Skeletal muscle satellite cell (primary cell): Measurements from ENCODE around the gene POLN.

ENCODE experiments used
- H3K27me3 ChIP-seq: 2 replicates; pipeline ENCODE4 v1.7.0; 2013; ENCODE audit warnings: low read length; ENCODE audit not compliant: control insufficient read depth, insufficient read depth
- H3K36me3 ChIP-seq: 2 replicates; pipeline ENCODE4 v1.7.0; 2013; ENCODE audit warnings: mild to moderate bottlenecking, control low read depth, low read length; ENCODE audit not compliant: insufficient read depth
- H3K4me1 ChIP-seq: 2 replicates; pipeline ENCODE4 v1.7.0; 2013; ENCODE audit warnings: low read length; ENCODE audit not compliant: control insufficient read depth, insufficient read depth
- H3K4me2 ChIP-seq: 2 replicates; pipeline ENCODE4 v1.7.0; 2013; ENCODE audit warnings: mild to moderate bottlenecking, low read length
- H3K4me3 ChIP-seq: 2 replicates; pipeline ENCODE4 v1.7.0; 2013; ENCODE audit warnings: low read length
- H3K9ac ChIP-seq: 2 replicates; pipeline ENCODE4 v1.7.0; 2013; ENCODE audit warnings: mild to moderate bottlenecking, low read depth, low read length, moderate library complexity
- H3K9me3 ChIP-seq: replicated peaks from 2 replicates; pipeline ENCODE4 v1.7.0; 2013; ENCODE audit warnings: mild to moderate bottlenecking, control low read depth, low read length

Gene POLN

DNA sequence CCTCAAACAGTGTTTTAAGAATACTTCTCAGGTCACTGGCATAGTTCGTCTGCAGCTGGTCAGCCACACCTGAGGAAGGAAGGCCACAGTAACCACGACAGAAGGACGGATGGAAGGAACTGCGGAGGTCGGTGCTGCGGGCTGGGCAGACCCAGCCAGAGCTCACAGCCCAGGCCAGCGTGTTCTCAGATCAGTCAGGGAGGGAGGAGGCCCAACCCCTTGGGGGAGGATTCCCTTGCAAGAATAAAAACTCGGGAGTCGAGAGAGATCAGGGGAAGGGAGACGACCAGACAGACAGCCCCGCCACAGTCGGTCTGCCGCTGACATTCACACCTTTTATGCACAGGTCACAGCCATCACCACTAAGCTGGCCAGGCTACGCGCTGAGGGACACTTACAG, 31.3 kb upstream of the POLN start:
- Histone ChIP-seq H3K27me3 (no peaks in the 10 kb centered on the region), H3K4me2 (no peak overlapping the region), H3K36me3 (no peaks in the 10 kb centered on the region), H3K4me1 (no peaks in the 10 kb centered on the region), H3K9ac (no peak overlapping the region), H3K4me3 (no peak overlapping the region), H3K9me3 (no peaks in the 10 kb centered on the region)

DNA sequence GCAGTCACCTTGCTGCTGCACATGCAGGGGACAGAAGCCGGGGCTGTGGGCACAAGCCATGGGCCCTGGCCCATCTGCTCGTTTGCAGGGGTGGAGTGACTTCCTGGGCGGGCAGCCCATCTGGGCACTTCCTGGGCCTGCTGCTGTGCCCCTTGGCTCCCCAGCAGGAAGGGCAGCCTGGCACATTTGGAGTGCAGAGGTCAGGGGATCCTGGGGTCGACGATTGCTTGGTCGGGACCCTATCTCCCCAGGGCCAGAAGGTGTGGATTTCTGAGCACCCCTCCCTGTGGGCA, 30.9 kb upstream of the POLN start:
- no peak overlapping the region for H3K4me3 ChIP-seq
- H3K36me3 ChIP-seq = no peaks in the 10 kb centered on the region
- H3K4me2 ChIP-seq = no peak overlapping the region
- H3K27me3 ChIP-seq = no peaks in the 10 kb centered on the region
- H3K9ac ChIP-seq = no peak overlapping the region
- no peaks in the 10 kb centered on the region for H3K9me3 ChIP-seq
- no peaks in the 10 kb centered on the region for H3K4me1 ChIP-seq

DNA sequence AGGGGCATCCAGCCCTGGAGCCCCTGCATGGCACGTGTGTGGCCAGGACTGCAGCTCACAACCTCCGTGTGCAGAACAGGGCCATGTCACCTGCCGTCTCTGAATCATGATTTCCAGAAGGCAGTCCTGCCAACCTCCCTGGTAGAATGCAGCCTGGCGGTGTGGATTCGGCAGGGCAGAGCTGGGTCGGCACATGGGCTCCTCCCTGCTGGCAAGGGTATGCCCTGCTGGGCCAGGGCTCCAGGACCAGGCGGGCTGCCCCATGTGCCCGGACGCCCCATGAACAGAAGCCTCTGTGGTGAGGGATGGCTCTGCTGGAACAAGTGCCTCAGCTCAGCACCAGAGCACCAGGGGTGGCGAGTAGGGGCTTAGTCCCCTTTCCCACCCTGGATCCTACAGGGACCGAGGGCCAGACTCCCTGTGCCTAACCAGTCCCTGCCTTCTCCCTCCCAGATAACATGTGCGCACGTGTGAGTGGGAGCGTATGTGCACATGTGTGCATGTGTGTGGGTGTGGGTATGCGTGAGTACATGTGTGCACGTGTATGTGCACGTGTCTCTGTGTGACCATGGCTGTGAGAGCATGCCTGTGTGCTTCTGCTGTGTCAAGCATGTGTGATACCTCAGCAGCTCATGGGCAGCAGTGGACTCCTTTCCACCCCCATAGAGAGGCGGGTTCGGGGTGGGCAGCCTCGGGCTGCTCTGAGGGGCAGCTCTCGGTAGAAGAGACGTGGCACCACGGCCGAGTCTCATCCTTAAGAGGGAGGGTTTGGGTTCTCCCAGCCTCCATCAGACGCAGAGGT, 30.3 kb upstream of the POLN start:
- Histone ChIP-seq H3K36me3 (no peaks in the 10 kb centered on the region), H3K4me2 (no peak overlapping the region), H3K9ac (no peak overlapping the region), H3K27me3 (no peaks in the 10 kb centered on the region), H3K4me1 (no peaks in the 10 kb centered on the region), H3K4me3 (no peak overlapping the region), H3K9me3 (no peaks in the 10 kb centered on the region)

DNA sequence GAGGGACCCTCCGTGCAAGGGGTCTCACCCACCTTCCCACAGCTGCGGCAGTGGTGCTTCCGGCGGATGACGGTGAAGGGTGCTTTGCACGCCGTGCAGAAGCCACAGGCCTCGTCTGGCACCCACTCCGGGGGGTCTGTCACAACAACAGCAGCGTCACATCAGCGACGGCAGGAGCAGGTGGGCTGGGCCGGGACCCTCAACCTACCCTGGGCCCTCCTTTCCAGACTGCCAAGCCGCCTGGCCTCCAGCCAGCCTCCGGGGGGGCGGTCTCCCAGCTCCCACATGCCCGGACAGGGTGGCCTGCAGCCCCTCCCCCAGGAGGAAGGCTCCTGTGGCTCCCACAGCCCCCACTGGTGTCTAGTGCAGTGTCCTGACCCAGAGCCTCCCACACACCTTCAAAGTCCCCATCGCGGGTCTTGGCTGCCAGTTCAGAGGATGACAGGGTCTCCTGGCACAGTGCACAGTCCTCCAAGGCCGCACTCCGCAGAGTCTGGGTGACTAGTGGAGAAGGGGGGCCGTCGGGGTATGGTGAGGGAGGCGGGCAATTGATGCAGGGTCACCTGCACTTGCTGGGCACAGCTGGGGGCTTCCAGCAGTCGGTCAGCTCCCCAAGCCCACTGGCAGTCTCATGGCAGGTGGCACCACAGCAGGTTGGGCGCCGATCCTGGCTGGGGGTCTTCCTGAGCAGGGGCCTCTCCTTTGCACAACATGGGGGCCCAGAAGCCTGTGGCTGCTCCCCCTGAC, 29.5 kb upstream of the POLN start:
- H3K4me1 ChIP-seq = peaks cover 6% of the 10 kb centered on the region
- no peak overlapping the region for H3K9ac ChIP-seq
- H3K9me3 ChIP-seq = no peaks in the 10 kb centered on the region
- H3K4me2 ChIP-seq = no peak overlapping the region
- H3K4me3 ChIP-seq = no peak overlapping the region
- H3K27me3 ChIP-seq = no peaks in the 10 kb centered on the region
- no peaks in the 10 kb centered on the region for H3K36me3 ChIP-seq

DNA sequence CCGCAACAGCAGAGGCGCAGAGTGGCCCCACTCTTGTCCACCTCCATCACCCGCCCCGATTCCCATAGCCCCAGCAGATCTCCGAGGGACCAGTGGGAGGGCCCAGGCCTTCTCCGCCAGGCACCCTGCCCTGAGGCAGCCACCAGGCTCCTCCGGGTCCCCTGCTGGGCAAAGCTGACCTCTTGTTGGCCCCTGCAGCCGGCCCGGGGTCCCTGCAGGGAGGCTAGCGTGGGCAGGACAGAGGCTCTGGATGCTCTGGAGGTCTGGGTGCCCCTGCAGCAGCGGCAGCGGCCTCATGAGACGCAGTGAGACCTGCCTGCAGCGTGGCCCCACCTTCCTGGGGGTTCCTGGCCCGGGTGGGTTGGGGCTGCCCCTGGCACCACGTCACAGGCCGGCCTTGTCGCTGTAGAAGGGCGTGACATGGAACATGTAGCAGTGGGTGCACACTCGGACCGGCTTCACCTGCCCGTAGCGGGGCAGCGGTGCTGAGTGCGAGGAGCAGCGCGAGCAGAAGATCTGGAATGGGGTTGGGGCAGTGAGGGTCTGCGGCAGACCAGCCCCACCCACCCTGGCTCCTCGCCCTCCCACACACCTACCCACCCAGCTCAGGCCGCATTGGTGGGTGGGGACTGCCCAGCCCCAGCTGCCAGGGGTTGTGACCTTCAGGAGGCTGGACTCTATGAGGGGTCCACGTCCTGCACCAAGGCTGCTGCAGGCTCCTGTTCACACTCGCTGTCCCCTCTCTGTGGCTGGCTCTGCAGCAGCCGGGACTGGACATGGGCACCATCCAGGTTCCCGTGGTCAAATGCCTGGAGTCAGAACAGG, 28.6 kb upstream of the POLN start:
- peaks cover 15% of the 10 kb centered on the region for H3K4me1 ChIP-seq
- no peak overlapping the region for H3K4me3 ChIP-seq
- H3K9ac ChIP-seq = no peak overlapping the region
- no peaks in the 10 kb centered on the region for H3K9me3 ChIP-seq
- H3K27me3 ChIP-seq = no peaks in the 10 kb centered on the region
- no peak overlapping the region for H3K4me2 ChIP-seq
- H3K36me3 ChIP-seq = no peaks in the 10 kb centered on the region

DNA sequence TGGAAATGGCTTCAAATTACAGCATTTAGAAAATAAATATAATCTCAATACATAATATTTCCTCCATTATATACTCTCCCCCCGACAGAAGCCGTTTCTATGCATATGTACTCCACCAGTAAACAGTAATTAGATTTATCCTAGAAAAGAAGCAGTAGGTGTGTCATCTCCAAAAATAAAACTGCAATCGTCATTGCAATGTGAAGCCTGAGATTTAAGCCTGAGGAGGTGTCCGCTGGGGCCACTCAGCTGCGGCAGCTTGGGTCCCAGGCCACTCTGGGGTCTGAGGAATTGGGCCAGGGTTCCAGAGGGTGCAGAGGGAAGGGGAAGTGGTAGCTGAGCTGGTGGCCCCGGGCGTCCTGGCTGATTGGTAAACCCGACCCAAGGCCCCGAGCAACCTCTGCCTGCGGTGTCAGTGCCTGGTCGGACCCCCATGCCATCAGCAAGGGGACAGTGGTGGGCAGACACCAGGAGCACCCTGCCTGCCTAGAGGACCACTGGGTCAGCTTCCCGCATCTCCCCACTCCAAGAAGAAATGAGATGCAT, 27.8 kb upstream of the POLN start:
- H3K36me3 ChIP-seq = no peaks in the 10 kb centered on the region
- H3K4me2 ChIP-seq = no peak overlapping the region
- no peaks in the 10 kb centered on the region for H3K27me3 ChIP-seq
- no peaks in the 10 kb centered on the region for H3K9me3 ChIP-seq
- H3K4me1 ChIP-seq = peaks cover 19% of the 10 kb centered on the region
- no peak overlapping the region for H3K4me3 ChIP-seq
- H3K9ac ChIP-seq = no peak overlapping the region

DNA sequence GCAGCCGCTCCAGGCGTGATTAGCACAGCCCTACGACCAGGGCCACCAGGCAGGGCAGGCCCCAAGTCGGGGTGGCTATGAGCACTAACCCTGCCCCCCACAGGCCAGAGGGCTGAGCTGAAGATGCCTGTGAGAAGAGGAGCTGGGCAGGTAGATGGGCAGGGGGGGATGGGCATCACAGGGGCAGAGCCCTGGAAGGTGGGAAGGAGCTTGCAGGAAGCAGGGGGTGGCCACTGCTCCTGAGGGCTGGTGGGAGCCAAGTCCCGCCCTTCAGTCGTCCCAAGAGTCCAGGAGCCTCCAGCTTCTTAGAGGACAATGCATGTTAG, 27.2 kb upstream of the POLN start:
- Histone ChIP-seq H3K4me3 (no peak overlapping the region), H3K9me3 (no peaks in the 10 kb centered on the region), H3K4me1 (peaks cover 19% of the 10 kb centered on the region), H3K9ac (no peak overlapping the region), H3K27me3 (no peaks in the 10 kb centered on the region), H3K36me3 (no peaks in the 10 kb centered on the region), H3K4me2 (no peak overlapping the region)

DNA sequence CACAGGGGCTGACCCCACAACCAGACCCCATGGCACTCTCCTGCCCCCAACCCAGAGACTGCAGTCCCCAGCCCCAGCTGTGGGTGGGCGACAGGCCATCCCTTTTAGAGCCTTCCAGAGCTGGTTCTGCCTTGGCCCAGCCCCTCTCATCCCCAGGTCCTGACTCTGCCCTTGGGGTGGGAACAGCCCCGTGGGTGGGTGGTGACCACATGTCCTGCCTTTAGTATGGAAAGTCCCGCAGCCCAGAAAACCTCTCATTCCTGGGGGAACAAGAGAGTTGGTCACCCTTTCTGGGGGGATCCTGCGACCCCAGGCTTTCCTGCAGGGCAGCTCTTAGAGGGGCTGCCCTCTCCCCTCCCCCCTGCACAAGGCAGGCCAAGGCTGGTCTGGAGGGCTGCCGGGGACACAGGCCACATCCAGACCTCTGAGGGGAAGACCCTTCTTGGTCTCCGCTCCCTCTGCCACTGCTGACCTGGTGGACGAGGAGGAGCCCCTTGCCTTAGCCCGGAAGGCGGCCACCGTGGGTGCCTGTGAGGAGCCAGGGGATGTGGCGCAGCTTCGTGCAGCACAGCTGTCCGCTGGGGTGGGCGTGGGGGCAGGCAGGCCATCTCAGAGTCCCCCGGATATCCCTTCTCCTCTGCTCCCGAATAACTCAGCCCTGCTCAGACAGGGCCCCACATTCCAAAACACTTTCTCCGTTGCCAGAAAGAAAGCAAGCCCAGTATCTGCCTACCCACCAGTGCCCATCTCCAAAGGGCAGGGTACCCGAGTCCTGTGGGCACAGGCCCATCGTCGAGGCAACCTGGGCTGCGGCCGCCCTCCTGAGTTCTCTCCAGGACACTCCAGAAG, 26.7 kb upstream of the POLN start:
- no peaks in the 10 kb centered on the region for H3K27me3 ChIP-seq
- no peak overlapping the region for H3K4me2 ChIP-seq
- no peaks in the 10 kb centered on the region for H3K36me3 ChIP-seq
- no peaks in the 10 kb centered on the region for H3K9me3 ChIP-seq
- peaks cover 19% of the 10 kb centered on the region for H3K4me1 ChIP-seq
- no peak overlapping the region for H3K4me3 ChIP-seq
- H3K9ac ChIP-seq = no peak overlapping the region

DNA sequence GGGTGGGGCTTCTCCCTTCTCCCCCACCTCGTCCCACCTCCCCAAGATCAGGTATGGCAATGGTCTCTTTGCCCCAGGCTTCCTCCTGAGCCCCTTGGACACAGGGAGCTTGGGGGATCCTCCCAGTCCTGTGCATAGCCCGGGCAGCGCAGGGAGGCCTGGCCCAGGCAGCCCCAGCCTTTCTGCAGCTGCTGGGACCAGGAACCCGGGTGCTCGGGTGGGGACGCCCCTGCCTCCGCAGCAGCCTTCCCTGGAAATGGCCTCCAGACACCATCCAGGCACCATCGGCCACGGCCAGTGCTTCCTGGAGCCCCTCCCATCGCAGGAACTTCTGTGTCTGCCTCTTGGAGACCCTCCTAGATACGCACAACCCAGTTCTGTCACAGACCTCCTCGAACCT, 25.9 kb upstream of the POLN start:
- no peaks in the 10 kb centered on the region for H3K27me3 ChIP-seq
- peaks cover 21% of the 10 kb centered on the region for H3K4me1 ChIP-seq
- no peak overlapping the region for H3K9ac ChIP-seq
- H3K9me3 ChIP-seq = no peaks in the 10 kb centered on the region
- no peak overlapping the region for H3K4me3 ChIP-seq
- no peaks in the 10 kb centered on the region for H3K36me3 ChIP-seq
- no peak overlapping the region for H3K4me2 ChIP-seq

DNA sequence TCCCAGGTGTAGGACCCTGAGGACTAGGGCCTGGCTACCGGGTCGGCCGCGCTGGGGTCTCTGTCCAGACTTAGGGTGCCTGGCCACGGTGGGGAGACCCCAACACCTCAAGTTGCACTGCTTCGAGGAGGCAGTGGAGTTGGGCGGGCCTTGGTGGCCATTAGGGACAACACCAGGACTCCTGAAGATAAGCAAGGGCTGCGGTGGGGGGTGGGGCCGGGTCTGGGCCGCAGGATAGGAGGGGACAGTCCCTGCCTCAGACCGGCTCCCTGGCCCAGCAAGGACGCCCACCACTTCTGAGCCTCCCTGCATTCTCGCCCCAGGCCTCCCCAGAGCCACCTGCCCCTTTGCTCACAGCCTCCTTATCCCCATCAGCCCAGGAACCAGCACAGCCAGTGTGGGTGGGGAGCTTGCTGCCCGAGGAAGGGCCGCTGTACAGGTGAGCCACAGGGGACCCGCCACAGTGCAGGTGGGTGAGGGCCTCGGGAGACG, 25.4 kb upstream of the POLN start:
- no peak overlapping the region for H3K4me3 ChIP-seq
- no peaks in the 10 kb centered on the region for H3K27me3 ChIP-seq
- no peak overlapping the region for H3K9ac ChIP-seq
- H3K9me3 ChIP-seq = no peaks in the 10 kb centered on the region
- H3K36me3 ChIP-seq = no peaks in the 10 kb centered on the region
- H3K4me2 ChIP-seq = no peak overlapping the region
- H3K4me1 ChIP-seq = peaks cover 24% of the 10 kb centered on the region

DNA sequence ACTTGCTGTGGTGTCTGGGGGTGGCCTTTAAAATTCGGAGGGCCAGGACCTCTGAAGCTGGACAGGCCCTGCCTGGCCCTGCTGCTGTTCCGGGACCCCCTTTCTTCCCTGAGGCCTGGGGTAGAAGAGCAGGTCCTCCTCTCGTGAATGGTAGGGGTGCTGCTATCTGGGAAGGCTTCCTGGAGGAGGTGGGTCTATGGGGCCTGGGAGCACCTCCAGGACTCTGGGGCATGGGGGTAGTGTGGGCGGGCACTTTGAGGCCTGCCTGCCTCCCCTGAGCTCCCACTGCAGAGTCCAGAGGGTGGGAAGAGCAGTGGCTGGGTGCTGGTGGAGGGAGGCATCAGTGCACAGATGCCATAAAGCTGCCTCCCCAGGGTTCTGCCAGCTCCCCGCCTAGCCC, 24.9 kb upstream of the POLN start:
- H3K9ac ChIP-seq = peak overlapping the region; percentile 41
- H3K27me3 ChIP-seq = no peaks in the 10 kb centered on the region
- H3K4me2 ChIP-seq = no peak overlapping the region
- H3K4me1 ChIP-seq = peaks cover 24% of the 10 kb centered on the region
- H3K36me3 ChIP-seq = no peaks in the 10 kb centered on the region
- H3K4me3 ChIP-seq = no peak overlapping the region
- H3K9me3 ChIP-seq = no peaks in the 10 kb centered on the region
